Transverse colon (tissue), 4 donors: ENCODE data around the gene PARL. TPM values are rescaled to one million over a fixed set of nuclear protein-coding genes. Genes with fewer than 3 reads are reported as not detected.

ENCODE experiments used
- DNase-seq: peaks from one replicate; pipeline ENCODE4 v3.0.0-alpha.2; 2019
- H3K27ac ChIP-seq, 4 donors: fragments of 200-600 bp; sonication (generic); 2 replicates each; pipeline ENCODE4 v1.5.1; 2016 to 2018; ENCODE audit warnings: inconsistent platforms in 4 of 4
- H3K27me3 ChIP-seq: fragments of 200-600 bp; sonication (generic); 2 replicates; pipeline ENCODE4 v1.5.1; 2017; ENCODE audit warnings: inconsistent platforms
- H3K36me3 ChIP-seq, 4 donors: fragments of 200-600 bp; sonication (generic); 2 replicates each; pipeline ENCODE4 v1.5.1; 2017 to 2019; ENCODE audit warnings: inconsistent platforms in 4 of 4
- H3K4me1 ChIP-seq, 4 donors: fragments of 200-600 bp; sonication (generic); 2 replicates each; pipeline ENCODE4 v1.5.1; 2017 to 2020; ENCODE audit warnings: inconsistent platforms in 4 of 4
- H3K4me3 ChIP-seq, 4 donors: fragments of 200-600 bp; sonication (generic); 1 replicate in 1 of 4; 2 replicates in 3 of 4; pipeline versions ENCODE4 v1.5.1 to v1.6.1; 2017 to 2019; ENCODE audit warnings: inconsistent platforms in 4 of 4
- H3K9me3 ChIP-seq, 2 donors: fragments of 200-600 bp; sonication (generic); 2 replicates each; pipeline ENCODE4 v1.5.1; 2017 to 2019; ENCODE audit warnings: inconsistent platforms in 2 of 2
- CTCF ChIP-seq, 5 experiments: fragments of 200-600 bp in 3 of 5; fragments of 450-650 bp in 2 of 5; sonication (generic) in 3 of 5; IDR thresholded peaks; 1 replicate in 2 of 5; 2 replicates in 3 of 5; pipeline ENCODE4 v1.5.1; 2016 to 2017; ENCODE audit warnings: antibody characterized with exemption in 5 of 5, inconsistent platforms in 3 of 5, mild to moderate bottlenecking in 2 of 5, moderate library complexity in 1 of 5
- EP300 ChIP-seq: sonication (generic); formaldehyde crosslinking; IDR thresholded peaks from one replicate; pipeline ENCODE4 v1.6.1; 2017; ENCODE audit warnings: antibody characterized with exemption, low read depth
- POLR2A ChIP-seq: fragments of 450-650 bp; IDR thresholded peaks from one replicate; pipeline ENCODE4 v1.6.1; 2016; ENCODE audit warnings: antibody characterized with exemption, mild to moderate bottlenecking, moderate library complexity
- POLR2AphosphoS5 ChIP-seq, 3 donors: sonication (generic); formaldehyde crosslinking; IDR thresholded peaks; one replicate each; pipeline ENCODE4 v1.6.1; 2016; ENCODE audit warnings: antibody characterized with exemption in 3 of 3
- WGBS, 2 donors: methylation state at CpG; one replicate each; pipeline ENCODE4 v1.1.5; 2018; ENCODE audit warnings: low coverage in 1 of 2; 5-methylcytosine and 5-hydroxymethylcytosine counted together
- in situ Hi-C, 4 donors: fragments of 200-750 bp; cut with MboI; loops; one replicate each; pipeline versions ENCODE4 v1.15.0 to v1.15.1; 2017; ENCODE audit warnings: low sequenced_read_pairs in 3 of 4, low pct_ligation_motif_present in 1 of 4, low pct_unique_long_range_greater_than_20kb in 1 of 4
- intact Hi-C: fragments of 100-400 bp; cut with DNase I; formaldehyde crosslinking; loops from one replicate; pipeline ENCODE4 v1.15.1; 2023; ENCODE audit warnings: low total_unique reads
- total RNA-seq, 4 donors: library from RNA; depleted of rRNA; stranded (reverse); fragments of >200 nt; gene quantifications; one replicate each; pipeline ENCODE4 v1.1.0, GENCODE V29; 2016

PARL gene
- total RNA-seq, 4 donors from 2014 or later, result 27.3 to 61.3 (median 48.8) TPM

- intact Hi-C loops, result no loop called here
- no peak overlapping the region for H3K4me3 ChIP-seq
- peaks cover 0 to 23% (median 3%) of the 10 kb centered on the region in 4 donors for H3K36me3 ChIP-seq
- in situ Hi-C loops, result no loop called here
- 100% methylated on average over 3 of the region's 3 CpGs; no CpG with 5 or more reads in 1 of the 2 donors for WGBS, 2 donors
- H3K27me3 ChIP-seq, result no peaks in the 10 kb centered on the region
- no peak overlapping the region for H3K27ac ChIP-seq
- peaks cover 0 to 12% (median 3%) of the 10 kb centered on the region in 4 donors for H3K4me1 ChIP-seq
- H3K9me3 ChIP-seq, result no peaks in the 10 kb centered on the region
- TF ChIP-seq EP300, result no peak
- no peak for TF ChIP-seq CTCF (IDR thresholded peaks at IDR 0.05)
- TF ChIP-seq POLR2A, result no peak
- no peak for TF ChIP-seq POLR2AphosphoS5 (IDR thresholded peaks at IDR 0.05)
- DNase-seq, result no peak
Measured at GRCh38 chr3:183927059-183927458, 42.4 kb upstream of the PARL start.

GRCh38 chr3:183924956-183925355, 40.3 kb upstream of the PARL start:
- in situ Hi-C loops (no loop called here), intact Hi-C loops (no loop called here)
- H3K27ac ChIP-seq, result no peak overlapping the region
- peaks cover 0 to 7% (median 3%) of the 10 kb centered on the region in 4 donors for H3K4me1 ChIP-seq
- no peaks in the 10 kb centered on the region for H3K9me3 ChIP-seq
- WGBS, 2 donors, result 87 to 90% methylated on average over 5 to 7 of the region's 7 CpGs
- no peak overlapping the region for H3K4me3 ChIP-seq
- TF ChIP-seq POLR2AphosphoS5 (IDR thresholded peaks at IDR 0.05), result no peak
- TF ChIP-seq EP300, result no peak
- TF ChIP-seq POLR2A, result no peak
- TF ChIP-seq CTCF (IDR thresholded peaks at IDR 0.05), result no peak
- peaks cover 0 to 38% (median 7%) of the 10 kb centered on the region in 4 donors for H3K36me3 ChIP-seq
- DNase-seq, result no peak
- no peaks in the 10 kb centered on the region for H3K27me3 ChIP-seq

GRCh38 chr3:183924543-183924942, 39.9 kb upstream of the PARL start:
- Histone ChIP-seq H3K27me3 (no peaks in the 10 kb centered on the region), H3K4me3 (no peak overlapping the region), H3K9me3 (no peaks in the 10 kb centered on the region), H3K36me3 (peaks cover 0 to 38% (median 7%) of the 10 kb centered on the region in 4 donors), H3K4me1 (peaks cover 0 to 4% (median 2%) of the 10 kb centered on the region in 4 donors), H3K27ac (no peak overlapping the region)
- in situ Hi-C loops (no loop called here), intact Hi-C loops (no loop called here)
- 89 to 100% methylated on average over 2 to 3 of the region's 3 CpGs for WGBS, 2 donors
- no peak for DNase-seq
- TF ChIP-seq CTCF (IDR thresholded peaks at IDR 0.05) (no peak), EP300 (no peak), POLR2A (no peak), POLR2AphosphoS5 (IDR thresholded peaks at IDR 0.05) (no peak)

- TF ChIP-seq CTCF (IDR thresholded peaks at IDR 0.05) (no peak), POLR2A (no peak), EP300 (no peak), POLR2AphosphoS5 (IDR thresholded peaks at IDR 0.05) (no peak)
- Histone ChIP-seq H3K9me3 (no peaks in the 10 kb centered on the region), H3K4me1 (no peaks in the 10 kb centered on the region), H3K27ac (no peak overlapping the region), H3K36me3 (peaks cover 0 to 33% (median 7%) of the 10 kb centered on the region in 4 donors), H3K4me3 (no peak overlapping the region), H3K27me3 (no peaks in the 10 kb centered on the region)
- DNase-seq, result no peak
- intact Hi-C loops (no loop called here), in situ Hi-C loops (no loop called here)
- 99% methylated on average over 4 of the region's 4 CpGs; no CpG with 5 or more reads in 1 of the 2 donors for WGBS, 2 donors
Measured at GRCh38 chr3:183922421-183922820, 37.7 kb upstream of the PARL start.
